ENCODE data around the gene PCBP2.
A peak's percentile ranks its signal among the peaks of the same experiment; 100 is the strongest.
"Not testable (repeated sequence)": the region's sequence is repeated elsewhere in the genome, so short reads cannot be mapped to it uniquely, and the experiment has no call there.

Gene PCBP2

GRCh38 chr12:53451661-53452158, at the start of gene PCBP2:
Gene PCBP2 (plus strand): TSS chr12:53452102. CDS start chr12:53454801, 2,699 bp downstream.
- peak; percentile 96 for DNase-seq

DNA sequence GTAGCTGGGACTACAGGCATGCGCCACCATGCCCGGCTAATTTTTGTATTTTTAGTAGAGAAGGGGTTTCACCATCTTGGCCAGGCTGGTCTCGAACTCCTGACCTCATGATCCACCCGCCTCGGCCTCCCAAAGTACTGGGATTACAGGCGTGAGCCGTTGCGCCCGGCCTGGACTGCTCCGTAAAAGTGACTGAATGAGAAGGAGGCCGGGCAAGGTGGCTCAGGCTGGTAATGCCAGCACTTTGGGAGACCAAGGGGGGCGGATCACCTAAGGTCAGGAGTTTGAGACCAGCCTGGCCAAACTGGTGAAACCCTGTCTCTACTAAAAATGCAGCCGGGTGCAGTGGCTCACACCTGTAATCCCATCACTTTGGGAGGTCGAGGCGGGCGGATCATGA, 49.6 kb upstream of the PCBP2 start:
- not testable (repeated sequence) for DNase-seq

DNA sequence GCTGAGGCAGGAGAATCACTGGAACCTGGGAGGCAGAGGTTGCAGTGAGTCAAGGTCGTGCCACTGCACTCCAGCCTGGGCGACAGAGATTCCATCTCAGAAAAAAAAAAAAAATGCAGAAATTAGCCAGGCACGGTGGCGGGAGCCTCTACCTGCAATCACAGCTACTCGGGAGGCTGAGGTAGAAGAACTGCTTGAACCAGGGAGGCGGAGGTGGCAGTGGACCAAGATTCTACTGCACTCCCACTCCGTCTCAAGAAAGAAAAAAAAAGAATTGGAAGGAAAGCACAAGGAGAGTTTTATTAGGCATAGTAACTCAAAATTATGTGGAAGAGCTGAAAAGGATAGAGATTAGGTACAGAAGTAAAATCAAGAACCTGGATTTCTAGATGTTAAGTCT, 49.0 kb upstream of the PCBP2 start:
- DNase-seq = no peak

GRCh38 chr12:53410951-53411350, 41.0 kb upstream of the PCBP2 start:
- DNase-seq = no peak

GRCh38 chr12:53413485-53414204, 38.3 kb upstream of the PCBP2 start:
- no peak for DNase-seq

- no peak for DNase-seq
Measured at GRCh38 chr12:53414756-53415417, 37.0 kb upstream of the PCBP2 start.

GRCh38 chr12:53415752-53416389, 36.0 kb upstream of the PCBP2 start:
- DNase-seq = not testable (repeated sequence)

DNA sequence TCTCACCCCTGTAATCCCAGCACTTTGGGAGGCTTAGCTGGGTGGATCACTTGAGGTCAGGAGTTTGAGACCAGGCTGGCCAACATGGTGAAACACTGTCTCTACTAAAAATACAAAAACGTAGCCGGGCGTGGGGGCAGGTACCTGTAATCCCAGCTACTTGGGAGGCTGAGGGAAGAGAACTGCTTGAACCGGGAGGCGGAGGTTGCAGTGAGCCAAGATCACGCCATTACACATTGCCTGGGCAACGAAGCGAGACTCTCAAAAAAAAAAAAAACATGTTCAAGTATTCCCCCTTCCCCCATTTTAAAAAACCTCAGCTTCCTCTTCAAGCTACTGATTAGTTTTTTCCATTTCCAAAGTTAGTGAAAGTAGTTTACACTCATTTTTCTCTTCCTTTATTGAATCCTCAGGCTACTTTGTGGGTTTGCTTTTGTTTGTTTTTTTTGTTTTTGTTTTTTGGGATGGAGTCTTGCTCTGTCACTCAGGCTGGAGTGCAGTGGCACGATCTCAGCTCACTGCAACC, 34.5 kb upstream of the PCBP2 start:
- not testable (repeated sequence) for DNase-seq

GRCh38 chr12:53418221-53418620, 33.7 kb upstream of the PCBP2 start:
- DNase-seq = no peak

GRCh38 chr12:53419756-53420155, 32.1 kb upstream of the PCBP2 start:
- DNase-seq = no peak

GRCh38 chr12:53422247-53422646, 29.7 kb upstream of the PCBP2 start:
- DNase-seq = not testable (repeated sequence)

DNA sequence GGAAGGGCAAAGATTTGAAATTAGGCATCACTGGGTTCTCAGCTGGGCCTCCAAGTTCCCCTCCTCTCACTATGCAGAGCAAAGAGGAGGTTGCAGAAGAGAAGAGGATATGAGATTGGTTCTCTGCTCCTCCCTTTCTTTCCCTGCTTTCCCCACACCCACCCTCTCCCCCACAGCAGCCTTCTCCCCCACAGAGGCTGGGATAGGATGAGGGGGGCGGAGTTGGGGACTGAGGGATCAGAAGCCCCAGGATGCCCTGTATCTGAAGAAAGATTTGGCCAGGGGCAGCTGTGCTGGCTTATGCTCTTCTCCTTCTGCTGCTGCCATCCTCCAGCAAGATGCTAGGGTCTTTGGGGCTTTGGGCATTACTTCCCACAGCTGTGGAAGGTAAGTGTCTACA, 28.3 kb upstream of the PCBP2 start, which contains the start of gene AMHR2:
AMHR2 (plus strand) TSS at position 259 of the 400 bp plus-strand sequence; CDS start at position 339, 80 bp downstream.
- no peak for DNase-seq

DNA sequence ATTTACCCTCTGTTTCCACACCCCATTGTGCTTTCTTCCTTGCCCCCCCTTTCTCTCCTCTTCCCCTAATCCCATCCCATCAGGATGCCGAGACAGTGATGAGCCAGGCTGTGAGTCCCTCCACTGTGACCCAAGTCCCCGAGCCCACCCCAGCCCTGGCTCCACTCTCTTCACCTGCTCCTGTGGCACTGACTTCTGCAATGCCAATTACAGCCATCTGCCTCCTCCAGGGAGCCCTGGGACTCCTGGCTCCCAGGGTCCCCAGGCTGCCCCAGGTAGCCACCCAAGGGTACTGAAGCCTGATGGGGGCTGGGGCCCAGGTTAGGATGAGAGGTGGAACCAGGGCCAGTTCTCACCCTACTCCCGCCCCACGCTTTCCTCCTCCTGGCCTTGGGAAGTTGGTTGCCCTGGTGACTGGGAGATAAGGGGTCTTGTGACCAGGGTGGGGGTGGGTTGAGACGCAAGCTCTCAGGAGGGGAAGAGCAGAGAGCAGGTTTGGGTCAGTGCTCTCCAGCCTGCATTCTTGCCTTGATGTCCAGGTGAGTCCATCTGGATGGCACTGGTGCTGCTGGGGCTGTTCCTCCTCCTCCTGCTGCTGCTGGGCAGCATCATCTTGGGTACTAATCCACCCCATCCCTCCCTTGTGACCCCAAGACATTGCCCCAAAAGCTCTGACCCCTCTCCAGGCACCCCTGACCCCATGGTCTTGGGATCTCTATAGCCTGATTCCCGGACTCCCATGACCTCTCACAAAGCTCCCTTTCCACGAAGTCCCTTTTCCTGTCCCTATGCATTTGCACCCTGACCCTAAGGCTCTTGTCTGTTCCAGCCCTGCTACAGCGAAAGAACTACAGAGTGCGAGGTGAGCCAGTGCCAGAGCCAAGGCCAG, 27.0 kb upstream of the PCBP2 start:
- no peak for DNase-seq

DNA sequence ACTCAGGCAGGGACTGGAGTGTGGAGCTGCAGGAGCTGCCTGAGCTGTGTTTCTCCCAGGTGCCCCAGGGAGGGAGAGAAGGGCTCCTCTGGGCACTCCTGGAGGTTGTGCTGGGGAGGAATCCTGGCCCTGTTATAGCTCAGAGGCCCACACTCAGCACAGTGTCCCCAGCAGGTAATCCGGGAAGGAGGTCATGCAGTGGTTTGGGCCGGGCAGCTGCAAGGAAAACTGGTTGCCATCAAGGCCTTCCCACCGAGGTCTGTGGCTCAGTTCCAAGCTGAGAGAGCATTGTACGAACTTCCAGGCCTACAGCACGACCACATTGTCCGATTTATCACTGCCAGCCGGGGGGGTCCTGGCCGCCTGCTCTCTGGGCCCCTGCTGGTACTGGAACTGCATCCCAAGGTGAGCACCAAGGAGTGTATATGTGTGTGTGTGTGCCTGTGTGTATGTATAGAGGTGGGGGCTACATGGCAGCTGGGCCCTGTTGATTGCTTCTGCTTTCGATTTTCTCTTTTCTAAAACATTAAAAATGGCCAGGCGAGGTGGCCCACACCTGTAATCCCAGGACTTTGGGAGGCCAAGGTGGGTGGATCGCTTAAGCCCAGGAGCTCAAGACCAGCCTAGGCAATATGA, 26.3 kb upstream of the PCBP2 start:
- DNase-seq = no peak

GRCh38 chr12:53427905-53428594, 23.9 kb upstream of the PCBP2 start:
- no peak for DNase-seq

- DNase-seq = no peak
Measured at GRCh38 chr12:53428741-53429140, 23.2 kb upstream of the PCBP2 start.

DNA sequence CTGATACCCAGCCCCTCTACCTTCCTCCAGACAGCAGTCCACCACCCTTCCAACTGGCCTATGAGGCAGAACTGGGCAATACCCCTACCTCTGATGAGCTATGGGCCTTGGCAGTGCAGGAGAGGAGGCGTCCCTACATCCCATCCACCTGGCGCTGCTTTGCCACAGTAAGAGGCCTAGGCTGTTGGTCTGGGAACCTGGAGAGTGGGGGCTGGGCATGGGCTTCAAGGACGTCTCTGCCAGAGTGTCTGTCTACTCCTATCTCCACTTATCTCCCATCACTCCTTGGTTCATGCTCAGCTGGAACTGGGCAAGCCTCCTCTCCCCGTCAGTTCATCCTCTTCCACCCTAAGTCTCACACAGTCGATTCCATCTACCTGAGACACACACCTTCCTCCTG, 21.8 kb upstream of the PCBP2 start:
- DNase-seq = no peak

- no peak for DNase-seq
Measured at GRCh38 chr12:53431187-53431586, 20.7 kb upstream of the PCBP2 start.

DNA sequence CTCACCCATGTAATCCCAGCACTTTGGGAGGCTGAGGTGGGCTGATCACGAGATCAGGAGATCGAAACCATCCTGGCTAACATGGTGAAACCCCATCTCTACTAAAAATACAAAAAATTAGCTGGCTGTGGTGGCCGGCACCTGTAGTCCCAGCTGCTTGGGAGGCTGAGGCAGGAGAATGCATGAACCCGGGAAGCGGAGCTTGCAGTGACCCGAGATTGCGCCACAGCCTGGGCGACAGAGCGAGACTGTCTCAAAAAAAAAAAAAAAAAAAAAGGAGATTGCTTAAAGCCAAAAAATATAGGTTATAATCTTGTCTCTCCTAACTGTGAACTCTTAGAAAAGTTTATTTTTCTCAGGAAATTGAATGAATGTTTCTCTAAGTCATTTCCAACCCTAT, 16.6 kb upstream of the PCBP2 start:
- DNase-seq = not testable (repeated sequence)

DNA sequence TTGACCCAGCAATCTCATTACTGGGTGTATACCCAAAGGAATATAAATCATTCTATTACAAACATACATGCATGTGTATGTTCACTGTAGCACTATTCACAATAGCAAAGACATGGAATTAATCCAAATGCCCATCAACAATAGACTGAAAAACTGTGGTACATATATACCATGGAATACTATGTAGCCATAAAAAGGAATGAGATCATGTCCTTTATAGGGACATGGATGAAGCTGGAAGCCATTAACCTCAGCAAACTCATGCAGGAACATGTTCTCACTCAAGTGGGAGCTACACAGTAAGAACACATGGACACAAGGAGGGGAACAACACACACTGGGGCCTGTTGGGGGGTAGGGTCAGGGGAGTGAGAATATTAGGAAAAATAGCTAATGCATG, 12.3 kb upstream of the PCBP2 start:
- not testable (repeated sequence) for DNase-seq
